Measurements from ENCODE around the gene SLC26A11. TPM values are rescaled to one million over a fixed set of nuclear protein-coding genes. Genes with fewer than 3 reads are reported as not detected.

The SLC26A11 gene
- total RNA-seq, 4 donors from 2014 or later: 7.9 to 19.7 (median 13.7) TPM

DNA sequence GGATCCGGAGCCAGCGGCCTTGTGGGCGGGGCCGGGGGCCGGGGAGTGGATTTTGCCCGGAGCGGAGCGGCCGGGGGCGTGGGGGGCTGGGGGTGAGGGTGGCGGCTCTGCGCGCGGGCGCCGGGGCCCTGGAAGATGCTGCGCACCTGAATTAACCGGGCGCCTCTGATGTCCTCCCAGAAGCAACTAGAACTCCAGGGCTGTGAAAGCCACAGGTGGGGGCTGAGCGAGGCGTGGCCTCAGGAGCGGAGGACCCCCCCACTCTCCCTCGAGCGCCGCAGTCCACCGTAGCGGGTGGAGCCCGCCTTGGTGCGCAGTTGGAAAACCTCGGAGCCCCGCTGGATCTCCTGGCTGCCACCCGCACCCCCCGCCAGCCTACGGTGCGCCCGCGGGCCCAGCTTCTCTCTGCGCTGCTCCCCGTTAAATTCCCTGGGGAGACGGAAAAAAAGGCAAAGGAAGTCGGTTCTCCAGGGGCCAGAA is 549 bp downstream of the SLC26A11 start:
- H3K9me3 ChIP-seq: no peaks in the 10 kb centered on the region
- peaks cover 0 to 49% (median 10%) of the 10 kb centered on the region in 3 donors for H3K4me1 ChIP-seq
- peak; percentile 64 for ATAC-seq
- 0% methylated on average over 1 of the region's 41 CpGs; no CpG with 5 or more reads in 1 of the 2 donors for WGBS, 2 donors (ENCODE audit: low coverage in 1 of 2)
- peak overlapping the region; percentile 96 to 100 for H3K4me3 ChIP-seq
- TF ChIP-seq POLR2AphosphoS5 (IDR thresholded peaks at IDR 0.05) (peak; percentile 28), EP300 (IDR thresholded peaks at IDR 0.05) (no peak)
- TF ChIP-seq, protein P1, sequence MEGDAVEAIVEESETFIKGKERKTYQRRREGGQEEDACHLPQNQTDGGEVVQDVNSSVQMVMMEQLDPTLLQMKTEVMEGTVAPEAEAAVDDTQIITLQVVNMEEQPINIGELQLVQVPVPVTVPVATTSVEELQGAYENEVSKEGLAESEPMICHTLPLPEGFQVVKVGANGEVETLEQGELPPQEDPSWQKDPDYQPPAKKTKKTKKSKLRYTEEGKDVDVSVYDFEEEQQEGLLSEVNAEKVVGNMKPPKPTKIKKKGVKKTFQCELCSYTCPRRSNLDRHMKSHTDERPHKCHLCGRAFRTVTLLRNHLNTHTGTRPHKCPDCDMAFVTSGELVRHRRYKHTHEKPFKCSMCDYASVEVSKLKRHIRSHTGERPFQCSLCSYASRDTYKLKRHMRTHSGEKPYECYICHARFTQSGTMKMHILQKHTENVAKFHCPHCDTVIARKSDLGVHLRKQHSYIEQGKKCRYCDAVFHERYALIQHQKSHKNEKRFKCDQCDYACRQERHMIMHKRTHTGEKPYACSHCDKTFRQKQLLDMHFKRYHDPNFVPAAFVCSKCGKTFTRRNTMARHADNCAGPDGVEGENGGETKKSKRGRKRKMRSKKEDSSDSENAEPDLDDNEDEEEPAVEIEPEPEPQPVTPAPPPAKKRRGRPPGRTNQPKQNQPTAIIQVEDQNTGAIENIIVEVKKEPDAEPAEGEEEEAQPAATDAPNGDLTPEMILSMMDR (IDR thresholded peaks at IDR 0.05): no peak
- H3K36me3 ChIP-seq: peaks cover 0 to 49% of the 10 kb centered on the region in 2 donors
- peak overlapping the region; percentile 54 to 89 (median 86) for H3K27ac ChIP-seq
- no peaks in the 10 kb centered on the region for H3K27me3 ChIP-seq

DNA sequence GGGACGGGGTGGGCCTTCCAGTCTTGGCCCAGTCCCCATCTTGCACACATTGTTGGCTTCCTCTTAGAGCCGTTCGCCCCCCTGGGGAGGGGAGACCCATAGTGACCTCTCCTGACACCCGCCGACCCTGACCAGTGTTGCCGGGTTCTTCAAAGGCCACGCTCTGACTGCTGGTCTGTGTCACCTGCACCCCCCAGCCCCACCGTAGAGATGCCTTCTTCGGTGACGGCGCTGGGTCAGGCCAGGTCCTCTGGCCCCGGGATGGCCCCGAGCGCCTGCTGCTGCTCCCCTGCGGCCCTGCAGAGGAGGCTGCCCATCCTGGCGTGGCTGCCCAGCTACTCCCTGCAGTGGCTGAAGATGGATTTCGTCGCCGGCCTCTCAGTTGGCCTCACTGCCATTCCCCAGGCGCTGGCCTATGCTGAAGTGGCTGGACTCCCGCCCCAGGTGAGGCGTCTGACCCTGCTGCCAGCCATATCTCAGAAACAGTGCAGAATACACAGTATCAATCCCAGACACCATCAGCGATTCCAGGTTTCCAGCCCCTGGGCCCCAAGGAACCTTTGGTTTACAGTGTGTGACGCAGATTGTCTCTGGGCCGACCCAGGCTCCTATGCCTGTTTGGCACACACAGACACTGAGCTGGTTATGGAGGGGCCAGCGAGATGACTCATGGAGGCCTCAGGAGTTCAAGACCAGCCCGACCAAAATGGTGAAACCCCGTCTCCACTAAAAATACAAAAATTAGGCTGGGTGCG is 1.3 kb downstream of the SLC26A11 start:
- peak overlapping the region in 3 of 4 donors; percentile 84 to 89 (median 88) for H3K27ac ChIP-seq
- peak overlapping the region; percentile 96 to 100 for H3K4me3 ChIP-seq
- peaks cover 0 to 49% of the 10 kb centered on the region in 2 donors for H3K36me3 ChIP-seq
- WGBS, 2 donors (ENCODE audit: low coverage in 1 of 2): 41 to 49% methylated on average over 6 to 10 of the region's 29 CpGs
- peaks cover 0 to 49% (median 10%) of the 10 kb centered on the region in 3 donors for H3K4me1 ChIP-seq
- TF ChIP-seq POLR2A (IDR thresholded peaks at IDR 0.05) (no peak), POLR2AphosphoS5 (IDR thresholded peaks at IDR 0.05) (no peak), EP300 (IDR thresholded peaks at IDR 0.05) (no peak)
- TF ChIP-seq, protein P1 (IDR thresholded peaks at IDR 0.05): no peak
- H3K27me3 ChIP-seq: no peaks in the 10 kb centered on the region
- no peaks in the 10 kb centered on the region for H3K9me3 ChIP-seq
- no peak for ATAC-seq

DNA sequence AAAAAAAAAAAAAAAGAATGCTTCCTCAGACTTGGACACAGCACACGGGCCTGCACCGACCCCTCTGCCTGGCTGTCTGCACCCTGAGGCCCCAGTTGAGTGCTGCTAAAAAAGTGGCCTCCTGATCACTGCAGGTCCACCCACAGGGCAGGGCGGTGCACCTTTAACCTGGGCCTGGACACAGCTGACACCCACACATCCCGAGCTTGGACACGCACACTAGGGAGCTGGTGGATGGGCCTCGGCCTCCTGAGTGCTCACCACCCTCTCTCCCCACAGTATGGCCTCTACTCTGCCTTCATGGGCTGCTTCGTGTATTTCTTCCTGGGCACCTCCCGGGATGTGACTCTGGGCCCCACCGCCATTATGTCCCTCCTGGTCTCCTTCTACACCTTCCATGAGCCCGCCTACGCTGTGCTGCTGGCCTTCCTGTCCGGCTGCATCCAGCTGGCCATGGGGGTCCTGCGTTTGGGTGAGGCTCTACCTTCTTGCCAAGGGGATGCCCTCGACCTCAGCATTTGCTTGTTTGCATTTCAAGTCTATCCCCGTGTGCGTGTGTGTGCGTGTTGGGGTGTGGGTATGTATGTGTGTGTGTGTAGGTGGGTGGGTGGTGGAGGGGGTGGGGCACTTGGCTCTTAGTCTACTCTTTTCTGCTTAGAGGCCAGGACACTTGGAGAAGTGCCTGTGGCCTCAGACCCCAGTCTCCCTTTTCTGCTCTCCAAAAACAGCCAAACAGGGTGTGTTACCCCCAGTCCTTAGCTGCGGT is 2.3 kb downstream of the SLC26A11 start:
- H3K4me1 ChIP-seq: peaks cover 0 to 49% (median 10%) of the 10 kb centered on the region in 3 donors
- ATAC-seq: no peak
- H3K9me3 ChIP-seq: no peaks in the 10 kb centered on the region
- H3K27ac ChIP-seq: no peak overlapping the region
- no peaks in the 10 kb centered on the region for H3K27me3 ChIP-seq
- H3K4me3 ChIP-seq: no peak overlapping the region
- WGBS, 2 donors (ENCODE audit: low coverage in 1 of 2): 86% methylated on average over 14 of the region's 18 CpGs; no CpG with 5 or more reads in 1 of the 2 donors
- peaks cover 0 to 49% of the 10 kb centered on the region in 2 donors for H3K36me3 ChIP-seq
- TF ChIP-seq POLR2AphosphoS5 (IDR thresholded peaks at IDR 0.05): no peak
- TF ChIP-seq, protein P1 (IDR thresholded peaks at IDR 0.05): no peak

DNA sequence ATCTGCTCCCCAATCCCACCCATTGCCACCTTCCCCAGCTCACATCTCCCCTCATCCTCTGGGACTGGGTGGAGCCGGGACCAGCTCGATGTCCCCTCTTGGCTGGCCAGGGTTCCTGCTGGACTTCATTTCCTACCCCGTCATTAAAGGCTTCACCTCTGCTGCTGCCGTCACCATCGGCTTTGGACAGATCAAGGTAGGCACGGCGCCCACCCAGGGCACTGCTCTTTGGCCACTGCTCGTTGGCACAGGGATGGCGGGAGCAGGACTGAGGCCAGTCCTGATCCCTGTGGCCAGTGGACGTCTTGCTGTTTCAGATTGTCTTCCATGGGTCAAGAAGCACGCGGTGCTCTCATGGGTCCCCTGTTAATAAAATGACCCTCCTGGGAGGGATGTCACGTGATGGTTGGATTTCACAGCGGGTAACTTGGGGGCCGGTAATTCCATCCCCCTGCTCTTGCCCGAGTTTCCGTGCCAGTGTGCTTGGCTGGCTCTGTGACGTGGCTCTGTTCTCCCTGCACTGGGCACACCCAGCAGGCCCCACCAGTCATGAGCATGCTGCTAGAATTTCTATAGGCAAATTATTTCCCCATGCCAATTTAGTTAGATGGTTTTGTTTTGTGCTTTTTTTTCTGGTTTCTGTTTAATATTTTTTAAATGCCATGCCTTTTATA is 3.1 kb downstream of the SLC26A11 start:
- no peak overlapping the region for H3K4me3 ChIP-seq
- peaks cover 0 to 44% (median 10%) of the 10 kb centered on the region in 3 donors for H3K4me1 ChIP-seq
- no peak overlapping the region for H3K27ac ChIP-seq
- WGBS, 2 donors (ENCODE audit: low coverage in 1 of 2): 88 to 91% methylated on average over 8 to 10 of the region's 18 CpGs
- no peak for ATAC-seq
- H3K36me3 ChIP-seq: peaks cover 0 to 51% of the 10 kb centered on the region in 2 donors
- TF ChIP-seq EP300 (IDR thresholded peaks at IDR 0.05) (no peak), POLR2AphosphoS5 (IDR thresholded peaks at IDR 0.05) (no peak), POLR2A (IDR thresholded peaks at IDR 0.05) (no peak)
- TF ChIP-seq, protein P1 (IDR thresholded peaks at IDR 0.05): no peak
- no peaks in the 10 kb centered on the region for H3K27me3 ChIP-seq
- H3K9me3 ChIP-seq: no peaks in the 10 kb centered on the region

Data from gastroesophageal sphincter (tissue), 4 donors.